Dendritic cell treated with granulocyte-macrophage colony-stimulating factor and Interleukin-4, amounts not matched to agents 40 ng/mL and 50 ng/mL, for 4 days (primary cell): ENCODE data around the gene FMN2.

Source experiments
- H3K27ac Mint-ChIP-seq: one replicate; pipeline ENCODE4 v1.8.0; 2022; ENCODE audit warnings: mild to moderate bottlenecking, mixed read lengths
- H3K27me3 Mint-ChIP-seq: one replicate; pipeline ENCODE4 v1.8.0; 2022; ENCODE audit warnings: mild to moderate bottlenecking, mixed read lengths
- H3K36me3 Mint-ChIP-seq: one replicate; pipeline ENCODE4 v1.8.0; 2022; ENCODE audit warnings: low read depth, mixed read lengths
- H3K4me1 Mint-ChIP-seq: one replicate; pipeline ENCODE4 v1.8.0; 2022; ENCODE audit warnings: low read depth, mixed read lengths
- H3K4me3 Mint-ChIP-seq: one replicate; pipeline ENCODE4 v1.8.0; 2022; ENCODE audit warnings: mild to moderate bottlenecking, moderate library complexity, mixed read lengths
- H3K9me3 Mint-ChIP-seq: one replicate; pipeline ENCODE4 v1.8.0; 2022; ENCODE audit warnings: mixed read lengths
- intact Hi-C: fragments of 100-400 bp; cut with micrococcal nuclease; formaldehyde crosslinking; loops from one replicate; pipeline ENCODE4 v1.15.0; 2022

Gene FMN2

DNA sequence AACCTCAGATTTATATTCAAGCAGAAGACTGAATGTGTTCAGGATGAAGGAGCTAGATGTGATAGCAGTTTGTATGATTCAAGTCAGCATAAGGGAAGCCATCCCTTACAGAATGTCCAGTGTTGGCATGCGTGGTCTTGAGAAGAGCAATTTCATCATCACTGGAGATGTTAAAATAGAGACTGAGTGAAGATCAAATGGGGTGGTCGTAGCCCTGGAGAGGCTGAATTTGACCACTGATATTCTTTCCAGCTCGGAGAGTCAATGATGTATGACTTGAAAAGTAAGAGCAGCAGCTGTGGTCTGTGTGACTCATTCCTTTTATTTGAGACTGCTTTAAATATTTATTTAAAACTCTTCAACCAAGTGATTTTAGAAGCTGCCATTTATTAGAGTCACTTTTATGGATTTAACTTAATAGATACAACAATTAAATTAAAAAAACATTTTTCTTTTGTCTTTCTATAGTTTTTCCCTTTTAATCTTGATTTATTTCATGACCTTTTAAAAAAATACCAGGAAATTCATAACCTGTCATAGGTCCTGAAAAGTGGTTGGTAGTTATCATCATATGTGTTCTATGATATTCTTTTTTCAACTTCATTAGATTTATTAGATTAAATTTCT, 15.5 kb downstream of the FMN2 start:
- no peak overlapping the region for H3K27ac Mint-ChIP-seq
- H3K4me1 Mint-ChIP-seq, result no peaks in the 10 kb centered on the region
- H3K36me3 Mint-ChIP-seq, result no peaks in the 10 kb centered on the region
- intact Hi-C loops, result no loop called here
- H3K27me3 Mint-ChIP-seq, result no peaks in the 10 kb centered on the region
- H3K9me3 Mint-ChIP-seq, result no peaks in the 10 kb centered on the region
- no peak overlapping the region for H3K4me3 Mint-ChIP-seq

DNA sequence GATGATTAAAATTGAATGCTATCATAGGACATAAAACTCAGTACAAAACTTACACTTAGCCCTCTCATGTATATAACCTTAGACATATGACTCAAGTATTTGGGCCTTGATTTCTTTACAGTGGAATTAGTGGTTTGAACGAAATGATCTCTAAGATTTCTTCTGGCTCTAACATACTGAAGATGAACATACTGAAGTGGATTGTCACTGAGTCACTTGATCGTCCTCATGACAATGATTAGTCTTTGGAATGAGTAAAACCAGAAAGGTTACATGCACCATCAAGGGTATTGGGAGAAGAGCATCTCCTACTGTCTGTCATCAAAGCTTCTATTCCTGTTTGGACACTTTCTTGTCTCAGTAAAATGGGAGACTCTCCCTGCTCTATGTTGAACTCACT, 17.4 kb downstream of the FMN2 start:
- no peaks in the 10 kb centered on the region for H3K36me3 Mint-ChIP-seq
- intact Hi-C loops, result no loop called here

DNA sequence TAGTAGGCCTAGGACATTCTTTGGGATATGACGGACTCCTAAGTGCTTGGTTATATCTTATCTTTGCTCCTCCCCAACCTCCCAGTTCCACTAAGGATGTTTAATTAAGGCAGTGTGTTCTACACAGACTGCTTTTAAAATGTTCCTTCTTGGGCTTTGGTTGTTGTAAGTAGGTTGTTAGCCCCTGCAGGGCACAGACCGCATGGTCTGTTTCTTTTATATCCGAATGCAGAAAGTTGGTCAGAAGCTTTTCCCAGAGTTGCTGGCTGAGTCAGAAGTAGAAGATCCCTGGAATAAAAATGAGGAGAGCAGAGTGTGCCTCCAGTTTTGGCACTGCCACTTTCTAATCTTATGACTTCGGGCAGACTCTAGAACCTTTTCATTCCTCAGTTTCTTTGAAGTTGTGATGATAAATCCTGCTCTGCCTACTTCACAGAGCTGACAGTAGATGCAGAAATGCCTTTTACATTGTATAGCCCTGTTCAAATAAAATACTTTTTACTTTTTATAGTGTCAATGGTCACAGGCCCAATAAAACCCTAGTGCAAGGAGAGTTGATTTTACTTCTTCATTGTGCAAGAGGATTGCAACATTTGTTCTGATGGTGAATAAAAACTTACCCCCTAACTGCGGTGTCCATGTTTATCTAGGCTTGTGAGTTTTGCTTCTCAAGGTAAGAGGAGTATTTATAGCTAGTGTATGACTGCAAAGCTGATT, 18.4 kb downstream of the FMN2 start:
- H3K4me3 Mint-ChIP-seq, result no peak overlapping the region
- no peaks in the 10 kb centered on the region for H3K36me3 Mint-ChIP-seq
- intact Hi-C loops, result no loop called here
- H3K27me3 Mint-ChIP-seq, result no peaks in the 10 kb centered on the region
- H3K9me3 Mint-ChIP-seq, result no peaks in the 10 kb centered on the region
- no peaks in the 10 kb centered on the region for H3K4me1 Mint-ChIP-seq
- no peak overlapping the region for H3K27ac Mint-ChIP-seq

More for the DNA sequence above, 17.4 kb downstream of the FMN2 start:
- H3K4me3 Mint-ChIP-seq, result no peak overlapping the region
- no peaks in the 10 kb centered on the region for H3K27me3 Mint-ChIP-seq
- no peak overlapping the region for H3K27ac Mint-ChIP-seq
- H3K9me3 Mint-ChIP-seq, result no peaks in the 10 kb centered on the region
- no peaks in the 10 kb centered on the region for H3K4me1 Mint-ChIP-seq

DNA sequence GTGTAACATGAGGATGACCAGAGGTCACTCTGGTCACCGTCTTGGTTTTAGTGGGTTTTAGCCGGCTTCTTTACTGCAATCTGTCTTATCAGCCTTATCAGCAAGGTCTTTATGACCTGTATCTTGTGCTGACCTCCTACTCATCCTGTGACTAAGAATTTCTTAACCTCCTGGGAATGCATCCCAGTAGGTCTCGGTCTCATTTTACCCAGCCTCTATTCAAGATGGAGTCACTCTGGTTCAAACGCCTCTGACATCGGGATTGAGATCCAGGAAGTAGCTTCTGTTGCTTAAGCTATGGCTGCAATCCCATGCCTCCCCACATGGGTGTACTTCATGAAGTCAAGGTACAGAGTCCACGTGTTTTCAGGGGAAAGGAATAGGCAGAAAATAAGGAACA, 19.9 kb downstream of the FMN2 start:
- no peak overlapping the region for H3K27ac Mint-ChIP-seq
- no peak overlapping the region for H3K4me3 Mint-ChIP-seq

DNA sequence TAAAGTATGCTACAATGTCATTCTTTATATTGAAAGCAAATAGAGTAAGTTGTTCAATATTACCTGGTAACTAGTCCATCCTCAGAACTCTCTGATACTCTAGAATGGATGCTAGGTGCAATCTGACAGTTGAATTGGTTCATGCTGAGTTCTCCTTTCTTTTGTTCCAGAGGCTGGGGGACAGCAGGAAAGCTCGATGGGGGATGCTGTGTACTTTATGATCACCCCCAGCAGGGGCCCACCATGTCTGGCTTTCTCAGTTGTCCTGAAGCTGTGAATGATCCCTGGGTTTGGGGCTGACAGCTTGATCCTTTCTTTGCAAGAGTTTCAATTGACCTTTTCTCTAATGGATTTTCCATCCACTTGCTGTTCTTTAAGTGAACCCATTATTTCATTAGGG, 22.5 kb downstream of the FMN2 start:
- H3K27ac Mint-ChIP-seq, result no peak overlapping the region
- intact Hi-C loops, result no loop called here
- no peaks in the 10 kb centered on the region for H3K9me3 Mint-ChIP-seq
- no peaks in the 10 kb centered on the region for H3K4me1 Mint-ChIP-seq
- H3K4me3 Mint-ChIP-seq, result no peak overlapping the region
- no peaks in the 10 kb centered on the region for H3K27me3 Mint-ChIP-seq
- H3K36me3 Mint-ChIP-seq, result no peaks in the 10 kb centered on the region

More for the DNA sequence above, 19.9 kb downstream of the FMN2 start:
- intact Hi-C loops, result no loop called here
- Mint-ChIP-seq H3K4me1 (no peaks in the 10 kb centered on the region), H3K27me3 (no peaks in the 10 kb centered on the region), H3K36me3 (no peaks in the 10 kb centered on the region), H3K9me3 (no peaks in the 10 kb centered on the region)

DNA sequence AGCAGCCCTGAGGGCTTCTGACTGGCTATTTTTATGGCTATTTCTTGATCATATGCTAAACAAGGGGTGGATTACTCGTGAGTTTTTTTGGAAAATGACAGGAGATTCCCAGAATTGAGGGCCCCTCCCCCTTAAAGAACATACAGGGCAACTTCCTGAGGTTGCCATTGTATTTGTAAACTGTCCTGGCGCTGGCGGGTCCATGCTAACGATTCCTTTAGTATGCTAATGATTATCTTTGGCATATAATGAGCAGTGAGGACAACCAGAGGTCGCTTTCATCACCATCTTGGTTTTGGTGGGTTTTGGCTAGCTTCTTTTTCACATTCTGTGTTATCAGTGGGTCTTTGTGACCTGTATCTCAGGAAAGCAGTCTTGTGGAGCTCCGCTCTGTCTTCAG, 24.1 kb downstream of the FMN2 start:
- Mint-ChIP-seq H3K36me3 (no peaks in the 10 kb centered on the region), H3K27ac (no peak overlapping the region), H3K4me3 (no peak overlapping the region), H3K27me3 (no peaks in the 10 kb centered on the region), H3K9me3 (no peaks in the 10 kb centered on the region), H3K4me1 (no peaks in the 10 kb centered on the region)
- intact Hi-C loops, result no loop called here

DNA sequence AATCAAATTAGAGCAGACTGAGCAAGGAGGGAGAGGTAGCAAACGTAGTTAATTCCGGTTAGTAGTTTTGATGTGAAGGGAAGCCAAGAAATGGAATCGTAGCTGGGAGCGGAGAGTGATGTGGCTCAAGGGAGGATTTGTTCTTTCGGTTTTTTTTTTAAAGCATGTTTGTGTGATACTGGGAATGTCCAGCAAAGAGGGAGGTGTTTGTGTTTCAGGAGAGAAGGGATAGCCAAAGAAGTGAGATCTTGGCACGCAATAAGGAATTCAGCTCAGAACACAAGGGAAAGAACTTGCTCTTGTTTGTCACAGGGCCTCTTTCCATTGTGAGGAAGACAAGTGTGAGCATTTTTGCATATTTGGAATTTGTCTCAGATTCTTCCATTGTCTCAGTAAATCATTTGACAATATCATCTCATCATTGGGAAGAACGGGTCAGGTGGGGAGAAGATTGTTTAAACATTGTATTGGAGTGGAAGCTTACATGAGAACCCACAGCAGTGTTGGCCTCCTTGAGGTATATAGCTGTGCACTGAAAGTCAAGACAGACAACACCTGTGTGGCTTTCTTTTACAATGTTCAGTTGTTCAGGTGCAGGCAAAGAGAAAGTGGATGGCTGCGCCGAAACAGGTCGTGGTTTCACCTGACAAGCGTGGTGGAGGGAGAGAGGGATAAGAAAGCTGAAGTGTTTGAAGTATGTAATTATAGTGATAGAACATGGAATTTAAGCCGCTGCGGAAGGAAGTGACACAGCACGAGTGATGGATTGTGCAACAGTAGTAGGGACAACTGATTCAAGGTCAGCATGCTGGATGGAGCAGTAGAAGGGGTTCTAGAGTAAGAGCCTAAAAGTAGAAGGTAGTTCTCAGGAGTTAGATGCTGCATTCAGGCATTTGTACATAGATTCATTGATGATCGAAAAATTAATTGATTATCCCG, 25.4 kb downstream of the FMN2 start:
- Mint-ChIP-seq H3K27ac (no peak overlapping the region), H3K27me3 (no peaks in the 10 kb centered on the region), H3K4me3 (no peak overlapping the region), H3K9me3 (no peaks in the 10 kb centered on the region), H3K36me3 (no peaks in the 10 kb centered on the region), H3K4me1 (no peaks in the 10 kb centered on the region)
- intact Hi-C loops, result no loop called here

DNA sequence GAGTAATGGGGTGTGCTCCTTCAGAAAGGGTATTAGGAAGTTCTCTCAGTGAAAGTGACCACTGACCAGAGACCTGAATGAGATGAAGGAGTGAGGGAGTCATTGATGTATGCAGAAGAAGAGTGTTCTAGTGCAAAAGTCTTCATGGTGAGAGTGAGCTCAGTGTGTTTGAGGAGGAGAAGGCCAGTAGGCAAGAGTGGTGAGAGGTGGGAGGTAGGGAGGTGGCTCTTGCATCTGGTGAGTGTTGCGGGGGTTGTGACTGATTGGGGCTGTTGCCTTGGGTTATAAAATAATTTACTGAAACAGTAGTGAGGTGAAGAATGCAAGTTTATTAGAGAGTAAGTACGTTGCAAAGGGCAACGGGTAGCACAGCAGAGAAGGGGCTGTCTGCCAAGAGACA, 26.2 kb downstream of the FMN2 start:
- intact Hi-C loops, result no loop called here
- Mint-ChIP-seq H3K9me3 (no peaks in the 10 kb centered on the region), H3K27ac (no peak overlapping the region), H3K36me3 (no peaks in the 10 kb centered on the region), H3K4me3 (no peak overlapping the region), H3K27me3 (no peaks in the 10 kb centered on the region), H3K4me1 (no peaks in the 10 kb centered on the region)

DNA sequence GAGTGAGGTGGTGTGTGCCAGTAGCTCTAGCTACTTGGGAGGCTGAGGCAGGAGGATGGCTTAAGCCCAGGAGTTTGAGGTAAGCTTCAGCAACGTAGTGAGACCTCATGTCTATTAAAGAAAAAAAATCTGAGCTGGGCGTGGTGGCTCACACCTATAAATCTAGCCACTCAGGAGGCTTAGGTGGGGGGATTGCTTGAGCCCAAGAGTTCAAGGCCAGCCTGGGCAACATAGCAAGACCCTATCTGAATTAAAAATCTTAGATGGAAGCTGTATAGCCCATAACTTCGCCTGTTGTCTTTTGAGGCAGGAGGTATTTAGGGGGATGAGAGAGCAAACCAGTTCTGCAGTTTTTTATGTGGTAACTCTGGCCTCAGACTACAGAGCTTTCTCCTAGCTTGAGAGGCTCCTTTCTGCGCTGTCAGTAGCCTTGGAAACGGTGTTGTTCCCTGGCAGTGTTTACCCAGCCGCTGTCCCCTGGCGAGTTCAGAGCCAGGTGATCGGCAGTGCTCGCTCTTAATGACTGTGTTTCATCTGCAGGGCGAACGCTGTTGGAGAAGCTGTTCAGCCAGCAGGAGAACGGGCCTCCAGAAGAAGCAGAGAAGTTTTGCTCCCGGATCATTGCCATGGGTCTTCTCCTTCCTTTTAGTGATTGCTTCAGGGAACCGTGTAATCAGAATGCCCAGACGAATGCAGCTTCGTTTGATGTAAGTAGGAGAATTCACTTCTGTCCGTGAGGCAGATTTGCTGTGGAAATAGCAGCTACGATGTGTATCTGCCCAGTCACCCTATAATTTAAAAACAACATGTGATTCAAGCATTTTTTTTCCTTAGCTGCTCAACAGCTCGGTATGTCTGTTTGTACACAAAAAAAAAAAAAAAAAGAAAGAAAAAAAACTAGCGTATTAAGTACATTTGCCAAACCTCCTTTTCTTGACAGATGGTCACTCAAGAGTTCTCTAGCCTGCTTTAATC, 31.2 kb downstream of the FMN2 start:
- Mint-ChIP-seq H3K9me3 (no peaks in the 10 kb centered on the region), H3K4me3 (no peak overlapping the region), H3K27me3 (peaks cover 2% of the 10 kb centered on the region), H3K27ac (no peak overlapping the region), H3K36me3 (no peaks in the 10 kb centered on the region), H3K4me1 (no peaks in the 10 kb centered on the region)
- intact Hi-C loops, result no loop called here

DNA sequence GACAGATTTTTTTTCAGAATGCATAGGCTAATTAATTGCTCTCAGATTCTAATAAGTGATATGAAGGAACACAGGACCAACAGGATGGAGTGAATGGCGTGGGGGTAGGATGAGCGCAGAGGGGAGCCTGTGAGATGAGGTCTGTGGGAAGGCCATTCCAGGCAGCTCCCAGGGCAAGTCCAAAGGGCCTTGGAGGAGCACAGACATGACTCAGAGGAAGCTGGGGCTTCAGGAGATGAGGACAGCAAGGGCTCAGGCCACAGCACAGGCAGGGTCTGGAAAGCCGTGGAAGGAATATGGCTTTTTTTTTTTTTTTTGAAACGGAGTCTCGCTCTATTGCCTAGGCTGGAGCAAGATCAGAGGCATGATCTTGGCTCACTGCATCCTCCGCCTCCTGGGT, 35.1 kb downstream of the FMN2 start:
- H3K27ac Mint-ChIP-seq, result no peak overlapping the region
- H3K27me3 Mint-ChIP-seq, result peaks cover 2% of the 10 kb centered on the region
- no peaks in the 10 kb centered on the region for H3K36me3 Mint-ChIP-seq
- intact Hi-C loops, result no loop called here
- H3K9me3 Mint-ChIP-seq, result no peaks in the 10 kb centered on the region
- H3K4me3 Mint-ChIP-seq, result no peak overlapping the region
- no peaks in the 10 kb centered on the region for H3K4me1 Mint-ChIP-seq

DNA sequence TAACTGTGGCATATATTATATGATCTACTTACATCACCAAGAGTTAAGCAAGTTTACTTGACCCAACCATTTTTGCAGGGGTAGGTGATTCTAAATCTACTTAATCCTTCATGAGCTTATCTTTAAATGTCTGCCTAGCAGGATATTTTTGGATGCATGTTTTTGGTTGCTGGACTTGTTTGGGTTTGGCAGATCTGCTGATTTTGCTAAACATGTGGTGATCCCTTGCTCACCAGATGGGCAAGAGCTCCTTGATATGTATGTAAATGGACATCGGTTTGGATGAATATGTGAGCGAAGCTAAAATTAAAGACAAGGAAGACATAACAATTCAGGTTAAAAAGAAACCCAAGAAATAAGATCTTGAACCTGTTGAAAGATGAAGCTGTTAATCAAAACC, 36.7 kb downstream of the FMN2 start:
- Mint-ChIP-seq H3K9me3 (no peaks in the 10 kb centered on the region), H3K4me1 (no peaks in the 10 kb centered on the region), H3K27me3 (peaks cover 2% of the 10 kb centered on the region), H3K4me3 (no peak overlapping the region), H3K36me3 (no peaks in the 10 kb centered on the region), H3K27ac (no peak overlapping the region)
- intact Hi-C loops, result no loop called here

DNA sequence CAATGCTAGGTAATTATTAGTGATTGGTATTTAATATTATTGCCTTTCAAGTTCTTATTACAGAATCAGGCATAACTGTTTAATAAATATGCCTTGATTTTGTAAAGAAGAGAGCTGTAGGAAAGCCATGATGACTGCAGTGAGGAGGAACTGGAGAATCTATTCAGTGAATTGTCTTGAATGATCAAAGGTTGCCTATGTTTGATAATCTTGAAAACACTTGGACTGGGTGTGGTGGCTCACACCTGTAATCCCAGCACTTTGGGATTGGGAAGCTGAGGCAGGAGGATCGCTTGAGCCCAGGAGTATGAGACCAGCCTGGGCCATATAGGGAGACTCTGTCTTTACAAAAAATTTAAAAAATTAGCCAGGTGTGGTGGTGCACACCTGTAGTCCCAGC, 42.4 kb downstream of the FMN2 start:
- Mint-ChIP-seq H3K27ac (no peak overlapping the region), H3K9me3 (no peaks in the 10 kb centered on the region), H3K27me3 (no peaks in the 10 kb centered on the region), H3K4me3 (no peak overlapping the region), H3K4me1 (no peaks in the 10 kb centered on the region), H3K36me3 (no peaks in the 10 kb centered on the region)
- intact Hi-C loops, result no loop called here

DNA sequence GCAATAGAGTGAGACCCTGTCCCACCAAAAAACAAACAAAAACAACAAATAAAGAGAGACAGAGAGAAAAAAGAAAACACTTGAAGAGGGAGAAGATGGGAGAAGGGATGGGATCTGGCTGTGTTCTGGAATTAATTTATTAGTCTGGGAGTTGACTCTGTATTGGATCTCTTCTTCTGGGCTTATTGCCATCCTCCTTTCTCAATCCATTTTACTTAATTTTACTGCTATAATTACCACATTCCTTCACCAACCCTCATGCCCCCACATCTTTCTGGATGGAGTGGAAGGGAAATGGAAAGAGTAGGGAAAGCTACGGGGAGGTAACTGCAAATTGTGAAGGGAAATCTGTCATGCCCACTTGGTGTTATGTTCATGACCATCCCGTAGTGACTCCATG, 42.9 kb downstream of the FMN2 start:
- H3K4me3 Mint-ChIP-seq, result no peak overlapping the region
- H3K4me1 Mint-ChIP-seq, result no peaks in the 10 kb centered on the region
- H3K9me3 Mint-ChIP-seq, result no peaks in the 10 kb centered on the region
- no peaks in the 10 kb centered on the region for H3K36me3 Mint-ChIP-seq
- H3K27ac Mint-ChIP-seq, result no peak overlapping the region
- H3K27me3 Mint-ChIP-seq, result no peaks in the 10 kb centered on the region
- intact Hi-C loops, result no loop called here
